ENCODE results near the gene CCDC63.
"Not testable (repeated sequence)": the region's sequence is repeated elsewhere in the genome, so short reads cannot be mapped to it uniquely, and the experiment has no call there.

The CCDC63 gene

DNA sequence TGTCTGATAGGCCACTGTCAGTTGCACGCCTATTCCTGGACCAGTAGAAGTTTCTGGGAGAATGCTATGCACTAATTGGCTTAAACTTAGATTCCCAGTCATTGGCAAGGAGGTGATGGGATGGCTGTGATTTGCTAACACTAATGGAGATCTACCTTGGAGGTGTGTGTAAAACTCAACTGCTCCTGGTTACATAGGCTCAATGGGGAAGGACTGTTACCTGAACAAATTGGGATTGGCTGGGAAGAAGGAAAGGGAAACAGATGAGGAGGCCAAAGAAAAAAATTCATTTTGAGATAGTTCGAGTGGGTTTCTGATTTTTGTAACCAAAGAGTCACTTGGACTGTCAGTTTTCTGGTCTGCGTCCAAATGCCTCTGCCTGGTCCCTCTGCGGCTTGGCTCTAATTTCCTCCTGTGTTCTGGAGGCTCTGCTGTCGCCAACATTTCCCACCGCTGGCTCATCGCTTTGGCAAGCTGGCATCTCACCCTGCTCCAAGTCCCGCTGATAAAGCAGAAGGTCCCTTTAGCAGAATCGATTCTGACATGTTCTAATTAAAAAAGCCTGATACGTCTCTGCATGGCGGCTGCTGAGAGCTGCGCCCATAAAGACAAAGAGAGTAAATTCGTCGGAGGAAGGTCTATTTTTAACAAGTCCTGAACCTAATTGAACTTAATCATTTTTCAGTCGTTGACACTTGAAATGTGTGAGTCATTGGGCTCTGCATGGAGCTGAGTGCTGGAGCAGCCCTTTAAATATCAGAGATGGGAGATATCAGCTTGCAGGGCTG, 2.0 kb upstream of the CCDC63 start:
- no peak for DNase-seq (ENCODE audit: low read depth)

- no peak for DNase-seq (ENCODE audit: low read depth)
These were observed 1.5 kb upstream of the CCDC63 start for GRCh38 chr12:110845339-110845682.

- DNase-seq (ENCODE audit: low read depth), result no peak
These were observed 1.6 kb downstream of the CCDC63 start for GRCh38 chr12:110848314-110848923.

DNA sequence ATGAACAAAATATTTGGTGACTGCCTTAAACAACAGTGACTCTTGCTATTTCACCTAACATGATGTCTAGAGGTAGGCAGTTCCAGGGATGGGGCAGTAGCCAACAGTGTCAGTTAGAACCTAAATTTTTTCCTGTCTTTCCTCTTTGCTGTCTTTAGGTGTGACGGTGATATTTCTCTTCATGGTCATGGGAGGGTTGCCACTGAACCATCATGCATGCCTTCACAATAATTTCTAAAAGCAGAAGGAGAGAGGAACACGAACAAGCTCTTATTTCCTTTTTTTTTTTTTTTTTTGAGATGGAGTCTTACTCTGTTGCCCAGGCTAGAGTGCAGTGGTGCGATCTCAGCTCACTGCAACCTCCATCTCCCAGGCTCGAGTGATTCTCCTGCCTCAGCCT, 2.4 kb downstream of the CCDC63 start:
- DNase-seq (ENCODE audit: low read depth), result no peak

DNA sequence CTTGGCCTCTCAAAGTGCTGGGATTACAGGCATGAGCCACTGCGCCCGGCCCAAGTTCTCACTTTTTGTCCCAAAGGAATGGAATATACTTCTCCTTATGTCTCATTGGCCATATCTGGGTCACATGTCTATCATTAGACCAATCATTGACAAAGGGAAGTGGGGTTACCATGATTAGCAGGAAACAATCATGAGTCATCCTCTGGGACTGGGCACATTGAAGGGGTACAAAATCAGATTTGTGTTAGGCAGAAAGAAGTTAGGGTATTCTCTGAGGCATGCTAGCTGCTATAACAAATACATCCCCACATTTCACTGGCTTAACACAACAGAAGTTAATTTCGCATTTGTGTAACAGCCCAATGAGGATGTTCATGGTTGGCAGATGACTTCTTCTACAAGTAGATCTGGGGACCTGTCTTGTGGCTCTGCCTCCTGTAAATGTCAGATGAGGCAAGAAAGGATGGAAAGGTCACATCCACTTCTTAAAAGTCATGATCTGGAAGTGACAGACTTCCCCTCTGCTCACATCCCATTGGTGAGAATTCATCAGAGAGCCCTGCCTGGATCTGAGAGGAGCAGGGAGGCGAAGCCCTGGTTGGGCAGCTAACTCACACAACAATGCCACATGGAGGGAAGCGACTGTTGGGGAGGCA, 3.1 kb downstream of the CCDC63 start:
- no peak for DNase-seq (ENCODE audit: low read depth)

DNA sequence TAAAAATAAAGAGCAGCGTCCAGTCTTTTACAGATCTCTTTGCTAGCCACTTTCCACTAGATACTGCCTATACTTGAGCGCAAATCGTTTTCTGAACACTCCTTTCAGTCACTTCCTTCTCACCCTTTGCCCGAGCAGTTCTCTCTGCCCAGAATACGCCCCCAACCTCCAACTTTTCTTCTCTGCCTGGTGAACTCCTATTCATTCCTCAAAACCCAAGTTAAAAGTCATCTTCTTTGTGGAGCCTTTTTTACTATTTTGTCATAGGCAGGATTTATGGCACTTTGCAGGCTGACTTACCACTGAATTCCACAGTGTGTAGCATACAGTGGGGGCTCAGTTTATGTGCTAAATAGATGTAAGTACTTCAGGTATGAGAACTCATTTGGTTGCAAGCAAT, 4.0 kb downstream of the CCDC63 start:
- DNase-seq (ENCODE audit: low read depth), result no peak

GRCh38 chr12:110853836-110854235, 7.0 kb downstream of the CCDC63 start:
- DNase-seq (ENCODE audit: low read depth), result no peak

- DNase-seq (ENCODE audit: low read depth), result no peak
These were observed 9.8 kb downstream of the CCDC63 start for GRCh38 chr12:110856542-110856941.

DNA sequence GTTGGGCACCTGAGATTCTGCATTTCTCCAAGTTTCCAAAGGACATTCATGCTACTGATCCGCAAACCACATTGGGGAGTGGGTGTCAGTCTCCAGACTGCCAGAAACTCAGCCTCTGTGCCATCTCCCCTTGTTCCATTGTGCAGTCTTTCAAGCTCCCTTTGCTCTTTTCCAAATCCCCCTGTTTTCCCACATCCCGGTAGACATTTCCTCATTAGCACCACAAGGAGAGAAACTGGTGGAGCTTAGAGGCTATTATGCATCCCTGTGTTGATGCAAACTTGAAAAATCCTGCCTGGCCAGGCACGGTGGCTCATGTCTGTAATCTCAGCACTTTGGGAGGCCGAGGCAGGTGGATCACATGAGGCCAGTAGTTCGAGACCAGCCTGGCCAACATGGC, 10.7 kb downstream of the CCDC63 start:
- DNase-seq (ENCODE audit: low read depth), result no peak

- not testable (repeated sequence) for DNase-seq (ENCODE audit: low read depth)
These were observed 11.2 kb downstream of the CCDC63 start for GRCh38 chr12:110857954-110858353.

GRCh38 chr12:110858848-110859247, 12.1 kb downstream of the CCDC63 start:
- no peak for DNase-seq (ENCODE audit: low read depth)

DNA sequence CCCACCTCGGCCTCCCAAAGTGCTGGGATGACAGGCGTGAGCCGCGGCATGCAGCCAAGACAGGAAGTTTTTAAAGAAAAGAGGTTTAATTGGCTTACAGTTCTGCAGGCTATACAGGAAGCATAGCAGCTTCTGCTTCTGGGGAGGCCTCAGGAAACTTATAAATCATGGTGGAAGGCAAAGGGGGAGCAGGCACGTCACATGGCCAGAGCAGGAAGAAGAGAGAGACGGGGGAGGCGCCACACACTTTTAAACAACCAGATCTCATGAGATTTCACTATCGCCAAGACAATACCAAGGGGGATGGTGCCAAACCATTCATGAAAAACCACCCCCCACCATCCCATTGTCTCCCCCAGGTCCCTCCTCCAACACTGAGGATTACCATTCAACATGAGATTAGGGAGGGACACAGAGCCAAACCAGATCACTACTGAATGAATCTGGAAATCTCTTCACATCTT, 14.1 kb downstream of the CCDC63 start:
- DNase-seq (ENCODE audit: low read depth), result no peak

- DNase-seq (ENCODE audit: low read depth), result no peak
These were observed 14.9 kb downstream of the CCDC63 start for GRCh38 chr12:110861729-110862128.

- no peak for DNase-seq (ENCODE audit: low read depth)
These were observed 15.5 kb downstream of the CCDC63 start for GRCh38 chr12:110862329-110862728.

DNA sequence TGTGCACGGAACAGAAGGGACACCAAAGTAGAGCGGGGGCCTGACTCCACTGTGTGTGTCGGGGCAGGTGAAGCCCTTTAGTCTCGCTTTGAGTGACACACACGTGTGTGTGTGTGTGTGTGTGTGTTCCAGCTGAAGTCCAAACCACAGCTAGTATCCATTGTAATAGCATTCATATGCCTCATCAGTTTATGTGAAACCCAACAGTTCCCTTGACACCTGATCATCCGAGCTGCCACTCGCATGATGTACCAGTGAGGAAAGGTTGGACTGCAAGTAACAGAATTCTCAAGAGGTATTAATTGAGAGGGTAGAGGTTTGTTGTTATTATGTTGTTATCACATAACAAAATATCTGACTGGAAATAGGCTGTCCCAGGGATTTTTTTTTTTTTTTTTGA, 16.4 kb downstream of the CCDC63 start:
- no peak for DNase-seq (ENCODE audit: low read depth)

GRCh38 chr12:110865521-110865920, 18.7 kb downstream of the CCDC63 start:
- no peak for DNase-seq (ENCODE audit: low read depth)

DNA sequence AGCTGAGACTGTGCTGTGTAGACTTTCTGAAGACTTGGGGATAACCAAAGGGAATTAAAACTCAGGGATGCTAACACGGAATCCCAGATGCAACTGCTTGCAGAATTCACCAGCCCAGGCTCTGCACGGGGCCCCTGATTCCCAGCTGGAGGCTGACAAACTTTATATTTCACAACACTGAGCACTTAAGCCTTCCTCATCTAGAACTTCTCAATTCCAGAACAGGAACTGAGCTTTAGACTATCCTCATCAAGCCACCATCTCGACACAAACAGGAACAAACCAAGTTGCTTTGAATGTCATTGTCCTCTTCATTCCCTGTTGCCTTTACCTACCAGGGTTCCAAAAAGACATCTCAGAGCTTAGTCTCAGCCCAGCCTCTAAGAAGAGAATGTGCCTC, 22.2 kb downstream of the CCDC63 start:
- DNase-seq (ENCODE audit: low read depth), result no peak

DNA sequence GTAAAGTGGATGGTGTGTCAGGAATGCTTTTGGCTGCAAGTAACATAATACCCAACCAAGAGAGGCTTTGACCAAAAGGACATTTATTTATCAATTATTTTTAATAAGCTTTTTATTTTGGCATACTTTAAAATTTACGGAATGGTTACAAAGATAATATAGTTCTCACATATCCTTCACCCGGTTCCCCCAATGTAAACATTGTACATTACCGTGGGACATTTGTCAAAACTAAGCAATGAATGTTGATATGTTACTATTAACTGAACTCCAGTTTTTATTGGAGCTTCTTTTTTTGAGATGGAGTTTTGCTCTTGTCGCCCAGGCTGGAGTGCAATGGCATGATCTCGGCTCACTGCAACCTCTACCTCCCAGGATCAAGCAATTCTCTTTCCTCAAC, 23.0 kb downstream of the CCDC63 start:
- no peak for DNase-seq (ENCODE audit: low read depth)

GRCh38 chr12:110872100-110872499, 25.3 kb downstream of the CCDC63 start:
- DNase-seq (ENCODE audit: low read depth), result no peak

- DNase-seq (ENCODE audit: low read depth), result no peak
These were observed 27.6 kb downstream of the CCDC63 start for GRCh38 chr12:110874351-110874750.

GRCh38 chr12:110874781-110875180, 28.0 kb downstream of the CCDC63 start:
- no peak for DNase-seq (ENCODE audit: low read depth)

GRCh38 chr12:110880651-110881050, 33.9 kb downstream of the CCDC63 start:
- no peak for DNase-seq (ENCODE audit: low read depth)

DNA sequence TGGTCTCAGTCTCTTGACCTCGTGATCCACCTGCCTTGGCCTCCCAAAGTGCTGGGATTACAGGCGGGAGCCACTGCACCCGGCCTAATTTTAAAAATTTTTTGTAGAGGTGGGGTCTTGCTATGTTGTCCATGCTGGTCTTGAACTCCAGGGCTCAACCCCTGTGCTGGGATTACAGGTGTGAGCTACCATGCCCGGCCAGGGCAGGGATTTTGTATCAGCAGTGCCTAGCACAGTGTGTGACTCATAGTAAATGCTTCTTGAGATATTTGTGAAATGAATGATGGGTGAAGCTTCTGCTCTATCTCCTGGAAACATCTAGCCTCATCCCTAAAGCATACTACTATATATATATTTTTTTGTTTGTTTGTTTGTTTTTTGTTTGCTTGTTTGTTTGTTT, 36.5 kb downstream of the CCDC63 start:
- DNase-seq (ENCODE audit: low read depth), result no peak

Measured in fibroblast of the conjunctiva (primary cell).